ENCODE measurements around the gene DCK. TPM values are rescaled to one million over a fixed set of nuclear protein-coding genes. Genes with fewer than 3 reads are reported as not detected.

DCK gene
- total and polyA plus RNA-seq, 2 donors (not counting 1 experiment from before 2014, with no cell fraction given): 34.8 to 58.2 TPM

- Histone ChIP-seq H3K79me2 (ENCODE audit: control insufficient read depth, insufficient read depth, low read length) (peaks cover 12% of the 10 kb centered on the region), H3K4me3 (ENCODE audit: control extremely low read depth in 1 of 5, extremely low read depth in 1 of 5, insufficient read depth in 1 of 5, low read depth in 2 of 5, low read length in 4 of 5) (no peak overlapping the region), H3K4me1 (ENCODE audit: control insufficient read depth in 2 of 2, insufficient read depth in 2 of 2, low read length in 2 of 2) (no peaks in the 10 kb centered on the region), H3K9me3 (ENCODE audit: control extremely low read depth in 1 of 3, control insufficient read depth in 2 of 3, insufficient read depth in 1 of 3, low read length in 2 of 3) (no peaks in the 10 kb centered on the region), H4K20me1 (ENCODE audit: control insufficient read depth, insufficient read depth, low read length, poor library complexity, severe bottlenecking) (peaks cover 32% of the 10 kb centered on the region), H3K36me3 (replicated peaks in 1 of 2; ENCODE audit: control extremely low read depth in 1 of 2, control insufficient read depth in 1 of 2, extremely low read depth in 1 of 2, insufficient read depth in 2 of 2, low read length in 1 of 2) (peaks cover 17 to 64% of the 10 kb centered on the region in 2 experiments), H2AFZ (ENCODE audit: insufficient read depth, low read depth, low read length, poor library complexity, severe bottlenecking) (no peak overlapping the region), H3K27me3 (replicated peaks in 1 of 4; ENCODE audit: control extremely low read depth in 1 of 4, control insufficient read depth in 3 of 4, insufficient read depth in 4 of 4, low read length in 3 of 4) (no peaks in the 10 kb centered on the region), H3K4me2 (replicated peaks; ENCODE audit: low read depth, low read length, poor library complexity, severe bottlenecking) (no peak overlapping the region), H3K27ac (ENCODE audit: low read length in 2 of 2) (no peak overlapping the region), H3K9ac (ENCODE audit: low read length) (no peak overlapping the region)
- ATAC-seq (ENCODE audit: low read depth): no peak
- CTCF ChIA-PET: interaction anchor here (0.6 to 6.5 kb wide), 6 partner anchors 17 to 141 kb away, joined by 3 to 35 read pairs (median 4); partner anchors contain the start of gene DCK
- Mint-ChIP-seq H3K27ac (no peak overlapping the region), H3K4me3 (no peak overlapping the region), H3K27me3 (no peaks in the 10 kb centered on the region), H3K9me3 (ENCODE audit: insufficient read depth) (no peaks in the 10 kb centered on the region), H3K4me1 (peaks cover 2% of the 10 kb centered on the region)
- WGBS (ENCODE audit: insufficient coverage): no CpG with 5 or more reads among the region's 2 CpGs
- POLR2A ChIA-PET: no interaction called here
- TF ChIP-seq EZH2 (IDR thresholded peaks at IDR 0.05; ENCODE audit: borderline replicate concordance, insufficient read depth, low read depth, low read length, poor library complexity, severe bottlenecking): no peak
- no peak for TF ChIP-seq CTCF (IDR thresholded peaks at IDR 0.05)
- DNase-seq: no peak
- intact Hi-C loops (cut with micrococcal nuclease): no loop called here
Observed at GRCh38 chr4:71026086-71026485, 32.6 kb downstream of the DCK start.

- no peaks in the 10 kb centered on the region for H3K4me1 Mint-ChIP-seq
- ATAC-seq (ENCODE audit: low read depth) (no peak), DNase-seq (no peak)
- no peak overlapping the region for H3K27ac Mint-ChIP-seq
- no peak overlapping the region for H3K4me3 ChIP-seq (ENCODE audit: control extremely low read depth in 1 of 5, extremely low read depth in 1 of 5, insufficient read depth in 1 of 5, low read depth in 2 of 5, low read length in 4 of 5)
- no peak overlapping the region for H2AFZ ChIP-seq (ENCODE audit: insufficient read depth, low read depth, low read length, poor library complexity, severe bottlenecking)
- no CpG with 5 or more reads among the region's 1 CpG for WGBS (ENCODE audit: insufficient coverage)
- no peaks in the 10 kb centered on the region for H3K27me3 Mint-ChIP-seq
- ChIA-PET CTCF (interaction anchor here (6.5 kb wide), 1 partner anchor 19 kb away, joined by 35 read pairs; no protein-coding TSS in a partner anchor), POLR2A (no interaction called here)
- intact Hi-C loops (cut with micrococcal nuclease): no loop called here
- no peak overlapping the region for H3K27ac ChIP-seq (ENCODE audit: low read length in 2 of 2)
- H3K9me3 Mint-ChIP-seq (ENCODE audit: insufficient read depth): no peaks in the 10 kb centered on the region
- peaks cover 27% of the 10 kb centered on the region for H4K20me1 ChIP-seq (ENCODE audit: control insufficient read depth, insufficient read depth, low read length, poor library complexity, severe bottlenecking)
- TF ChIP-seq CTCF (IDR thresholded peaks at IDR 0.05) (no peak), EZH2 (IDR thresholded peaks at IDR 0.05; ENCODE audit: borderline replicate concordance, insufficient read depth, low read depth, low read length, poor library complexity, severe bottlenecking) (no peak)
- peaks cover 2% of the 10 kb centered on the region for H3K79me2 ChIP-seq (ENCODE audit: control insufficient read depth, insufficient read depth, low read length)
- H3K4me3 Mint-ChIP-seq: no peak overlapping the region
- H3K4me1 ChIP-seq (ENCODE audit: control insufficient read depth in 2 of 2, insufficient read depth in 2 of 2, low read length in 2 of 2): no peaks in the 10 kb centered on the region
- no peaks in the 10 kb centered on the region for H3K27me3 ChIP-seq (replicated peaks in 1 of 4; ENCODE audit: control extremely low read depth in 1 of 4, control insufficient read depth in 3 of 4, insufficient read depth in 4 of 4, low read length in 3 of 4)
- H3K9me3 ChIP-seq (ENCODE audit: control extremely low read depth in 1 of 3, control insufficient read depth in 2 of 3, insufficient read depth in 1 of 3, low read length in 2 of 3): no peaks in the 10 kb centered on the region
- H3K9ac ChIP-seq (ENCODE audit: low read length): no peak overlapping the region
- H3K4me2 ChIP-seq (replicated peaks; ENCODE audit: low read depth, low read length, poor library complexity, severe bottlenecking): no peak overlapping the region
- peaks cover 15 to 67% of the 10 kb centered on the region in 2 experiments for H3K36me3 ChIP-seq (replicated peaks in 1 of 2; ENCODE audit: control extremely low read depth in 1 of 2, control insufficient read depth in 1 of 2, extremely low read depth in 1 of 2, insufficient read depth in 2 of 2, low read length in 1 of 2)
Observed at GRCh38 chr4:71027611-71028010, 34.2 kb downstream of the DCK start.
